MG63 (cell line): Measurements from ENCODE around the gene PRAMEF6. TPM values are rescaled to one million over a fixed set of nuclear protein-coding genes. Genes with fewer than 3 reads are reported as not detected.
"Not testable (repeated sequence)": the region's sequence is repeated elsewhere in the genome, so short reads cannot be mapped to it uniquely, and the experiment has no call there.

Experiments
- DNase-seq: peaks from one replicate; pipeline ENCODE4 v3.0.0-alpha.2; 2020
- H3K27me3 ChIP-seq: fragments of 250-450 bp; sonication (Bioruptor Pico); 2 replicates; pipeline ENCODE4 v1.5.1; 2020; ENCODE audit warnings: mild to moderate bottlenecking, moderate library complexity
- H3K36me3 ChIP-seq: fragments of 250-450 bp; sonication (Bioruptor Pico); 2 replicates; pipeline ENCODE4 v1.5.1; 2020; ENCODE audit warnings: mild to moderate bottlenecking, moderate library complexity
- H3K4me3 ChIP-seq: fragments of 250-450 bp; sonication (Bioruptor Pico); 2 replicates; pipeline ENCODE4 v1.5.1; 2020; ENCODE audit warnings: mild to moderate bottlenecking, moderate library complexity
- H3K9me3 ChIP-seq: fragments of 250-450 bp; sonication (Bioruptor Pico); 2 replicates; pipeline ENCODE4 v1.5.1; 2020; ENCODE audit warnings: mild to moderate bottlenecking, moderate library complexity
- total RNA-seq: library from RNA; depleted of rRNA; stranded (reverse); fragments of >200 nt; shearing (Covaris generic); gene quantifications from 2 replicates; pipeline ENCODE4 v1.2.3, GENCODE V29; 2014; ENCODE audit warnings: low replicate concordance; rRNA removed

PRAMEF6 gene
- not detected in 2 replicates for total RNA-seq

GRCh38 chr1:12947480-12947879, at the start of gene PRAMEF6:
Gene PRAMEF6 (minus strand): TSS chr1:12947580. CDS start chr1:12942518, 5,062 bp downstream.
- not testable (repeated sequence) for H3K27me3 ChIP-seq, H3K4me3 ChIP-seq, H3K9me3 ChIP-seq, H3K36me3 ChIP-seq, DNase-seq

GRCh38 chr1:12924368-12924767, 23.0 kb downstream of the PRAMEF6 start:
- H3K27me3 ChIP-seq, H3K4me3 ChIP-seq, DNase-seq, H3K9me3 ChIP-seq, H3K36me3 ChIP-seq: not testable (repeated sequence)

DNA sequence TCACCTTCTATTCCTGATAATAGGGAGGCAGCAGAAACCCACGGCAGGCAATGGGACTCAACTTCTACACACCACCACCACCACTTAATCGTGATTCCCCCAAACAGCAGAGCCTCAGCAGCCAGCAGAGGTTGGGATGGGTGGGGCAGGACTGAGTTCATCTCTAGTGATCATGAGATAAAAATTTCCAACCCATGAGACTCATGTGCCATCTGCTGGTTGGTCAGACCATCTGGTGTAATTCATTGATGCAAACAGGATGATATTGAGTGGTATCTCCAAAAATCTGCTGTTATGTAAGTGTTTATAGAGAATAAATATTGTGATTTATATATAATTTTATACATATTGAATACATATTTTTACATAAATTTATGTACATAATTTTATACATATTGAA, 25.6 kb downstream of the PRAMEF6 start:
- H3K27me3 ChIP-seq, H3K9me3 ChIP-seq, DNase-seq, H3K36me3 ChIP-seq, H3K4me3 ChIP-seq: not testable (repeated sequence)

DNA sequence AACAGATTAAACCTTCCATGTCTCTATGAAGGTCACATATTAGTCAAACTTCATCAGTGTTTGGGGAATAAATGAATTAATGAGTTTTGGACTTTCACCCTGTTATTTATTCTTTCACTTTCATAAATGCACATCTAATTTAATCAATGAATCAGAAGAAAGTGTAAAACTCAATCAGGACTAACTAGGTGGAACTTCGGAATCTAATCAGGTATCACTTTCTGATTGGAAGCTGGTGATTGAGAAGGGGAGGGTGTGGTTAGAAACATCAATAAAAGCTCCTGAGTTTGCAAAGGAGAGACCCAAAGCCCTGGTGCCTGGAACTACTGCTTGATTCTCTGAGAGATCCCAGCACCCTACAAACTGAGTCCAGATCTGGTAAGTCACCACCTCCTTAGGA, 31.1 kb downstream of the PRAMEF6 start, which contains the start of gene PRAMEF7:
Gene PRAMEF7, plus strand, starts transcription at position 301 of the 400 bp plus-strand sequence. CDS start 1,083 bp downstream, outside the sequence.
- H3K4me3 ChIP-seq, H3K9me3 ChIP-seq, DNase-seq, H3K36me3 ChIP-seq, H3K27me3 ChIP-seq: not testable (repeated sequence)

DNA sequence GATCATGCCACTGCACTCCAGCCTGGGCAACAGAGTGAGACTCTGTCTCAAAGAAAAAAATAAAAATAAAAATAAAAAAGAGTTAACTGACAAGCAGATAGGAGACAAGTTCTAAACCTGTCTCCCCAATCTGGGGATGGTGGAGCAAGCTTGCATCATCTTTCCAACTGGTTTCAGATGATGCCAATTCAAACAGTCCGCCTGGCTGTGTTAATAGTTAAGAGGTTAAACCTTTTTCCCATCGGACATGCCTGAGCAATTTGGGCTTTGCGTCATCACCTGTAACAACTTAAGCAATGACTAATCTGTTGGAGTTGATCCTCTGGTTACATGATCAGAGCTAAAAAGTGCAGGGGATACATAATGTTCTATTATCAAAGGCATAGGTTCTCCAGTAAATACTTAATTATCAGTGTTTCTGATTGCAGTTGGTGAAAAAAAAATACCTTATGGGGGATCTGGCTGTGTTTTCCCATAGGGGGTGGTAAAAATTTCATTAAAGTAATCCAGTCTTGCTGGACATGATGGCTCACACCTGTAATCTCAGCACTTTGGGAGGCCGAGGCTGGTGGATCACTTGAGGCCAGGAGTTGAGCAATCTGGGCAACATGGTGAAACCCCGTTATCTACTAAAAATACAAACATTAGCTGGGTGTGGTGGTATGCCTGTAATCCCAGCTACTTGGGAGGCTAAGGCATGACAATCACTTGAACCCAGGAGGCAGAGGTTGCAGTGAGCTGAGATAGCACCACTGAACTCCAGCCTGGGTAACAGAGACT, 43.4 kb downstream of the PRAMEF6 start:
- H3K36me3 ChIP-seq, DNase-seq, H3K4me3 ChIP-seq, H3K27me3 ChIP-seq, H3K9me3 ChIP-seq: not testable (repeated sequence)

GRCh38 chr1:12899186-12899585, 48.2 kb downstream of the PRAMEF6 start:
- H3K27me3 ChIP-seq = not testable (repeated sequence)

DNA sequence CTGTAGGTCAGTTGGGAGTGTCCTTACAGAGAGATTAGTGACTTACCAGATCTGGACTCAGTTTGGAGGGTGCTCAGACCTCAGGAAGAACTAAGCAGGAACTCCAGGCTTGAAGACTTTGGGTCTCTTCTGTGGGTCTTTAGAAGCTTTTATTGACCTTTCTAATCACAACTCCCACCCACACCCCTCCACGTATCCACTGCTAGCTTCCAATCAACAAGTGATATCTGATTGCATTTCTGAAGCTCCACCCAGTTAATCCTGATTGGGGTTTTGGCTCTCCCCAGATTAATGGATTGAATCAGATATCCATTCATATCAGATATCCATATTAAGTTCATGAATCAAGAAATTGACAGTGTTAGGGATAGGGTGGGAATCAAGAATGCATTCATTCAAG, 49.2 kb downstream of the PRAMEF6 start, which contains the start of gene PRAMEF10:
Gene PRAMEF10, minus strand, starts transcription at position 101 of the 400 bp plus-strand sequence. CDS start 2,423 bp downstream, outside the sequence.
- not testable (repeated sequence) for DNase-seq, H3K27me3 ChIP-seq, H3K9me3 ChIP-seq

More at GRCh38 chr1:12899186-12899585, 48.2 kb downstream of the PRAMEF6 start:
- not testable (repeated sequence) for H3K4me3 ChIP-seq, H3K36me3 ChIP-seq, H3K9me3 ChIP-seq, DNase-seq

More for the DNA sequence above, 49.2 kb downstream of the PRAMEF6 start, which contains the start of gene PRAMEF10:
- H3K4me3 ChIP-seq, H3K36me3 ChIP-seq: not testable (repeated sequence)

Other genes with a start within 250 kb of the PRAMEF6 start
- not detected in 2 replicates for gene AADACL3, start 231.5 kb downstream of the PRAMEF6 start, total RNA-seq
- gene CFAP107, start 201.4 kb downstream of the PRAMEF6 start, total RNA-seq = not detected in 2 replicates
- not detected in 2 replicates for gene PRAMEF12, start 173.8 kb downstream of the PRAMEF6 start, total RNA-seq
- gene PRAMEF1, start 156.2 kb downstream of the PRAMEF6 start, total RNA-seq = not detected in 2 replicates
- not detected in 2 replicates for gene PRAMEF11, start 116.2 kb downstream of the PRAMEF6 start, total RNA-seq
- gene HNRNPCL1, start 98.9 kb downstream of the PRAMEF6 start, total RNA-seq = not detected in 2 replicates
- not detected in 2 replicates for gene PRAMEF2, start 90.5 kb downstream of the PRAMEF6 start, total RNA-seq
- not detected in 2 replicates for gene PRAMEF4, start 61.4 kb downstream of the PRAMEF6 start, total RNA-seq
- gene PRAMEF10, start 49.3 kb downstream of the PRAMEF6 start, total RNA-seq = not detected in 2 replicates
- not detected in 2 replicates for gene PRAMEF7, start 31.0 kb downstream of the PRAMEF6 start, total RNA-seq
- not detected in 2 replicates for gene PRAMEF27, start 109.0 kb upstream of the PRAMEF6 start, total RNA-seq
- gene HNRNPCL3, start 113.2 kb upstream of the PRAMEF6 start, total RNA-seq = not detected in 2 replicates
- gene PRAMEF25, start 123.2 kb upstream of the PRAMEF6 start, total RNA-seq = not detected in 2 replicates
- gene HNRNPCL2, start 169.3 kb upstream of the PRAMEF6 start, total RNA-seq = not detected in 2 replicates
- not detected in 2 replicates for gene PRAMEF26, start 208.4 kb upstream of the PRAMEF6 start, total RNA-seq
- not detected in 2 replicates for gene HNRNPCL4, start 218.1 kb upstream of the PRAMEF6 start, total RNA-seq
- gene PRAMEF9, start 224.3 kb upstream of the PRAMEF6 start, total RNA-seq = not detected in 2 replicates